GM12891 (cell line): ENCODE data around the gene EHD2.

Experiments
- POLR2A ChIP-seq: IDR thresholded peaks from 2 replicates; pipeline ENCODE4 v1.6.1; 2011; ENCODE audit warnings: low read depth, low read length, control low read depth
- POLR2AphosphoS5 ChIP-seq: IDR thresholded peaks from 2 replicates; pipeline ENCODE4 v1.6.1; 2011; ENCODE audit warnings: low read depth, low read length, control low read depth
- TAF1 ChIP-seq: IDR thresholded peaks from 2 replicates; pipeline ENCODE4 v1.6.1; 2011; ENCODE audit warnings: low read depth, low read length, control low read depth

GRCh38 chr19:47676811-47677210 is 36.4 kb upstream of the EHD2 start:
- no peak for TF ChIP-seq POLR2A
- TF ChIP-seq TAF1, result no peak
- no peak for TF ChIP-seq POLR2AphosphoS5
